Measurements from ENCODE around the gene SH3BP2.

Gene SH3BP2

GRCh38 chr4:2820216-2820982 lies 27.5 kb downstream of the SH3BP2 start:
- DNase-seq: no peak

GRCh38 chr4:2822461-2823300 lies 29.8 kb downstream of the SH3BP2 start:
- no peak for DNase-seq

- DNase-seq: no peak
Measured at GRCh38 chr4:2823301-2823670, 30.4 kb downstream of the SH3BP2 start.

- no peak for DNase-seq
Measured at GRCh38 chr4:2823671-2824328, 30.9 kb downstream of the SH3BP2 start.

- DNase-seq: no peak
Measured at GRCh38 chr4:2824329-2824835, 31.5 kb downstream of the SH3BP2 start.

GRCh38 chr4:2824836-2825381 lies 32.0 kb downstream of the SH3BP2 start:
- DNase-seq: no peak

GRCh38 chr4:2825740-2826139 lies 32.9 kb downstream of the SH3BP2 start:
- no peak for DNase-seq

GRCh38 chr4:2827071-2827873 lies 34.4 kb downstream of the SH3BP2 start:
- no peak for DNase-seq

GRCh38 chr4:2827874-2828751 lies 35.2 kb downstream of the SH3BP2 start:
- no peak for DNase-seq

GRCh38 chr4:2828758-2829181 lies 35.9 kb downstream of the SH3BP2 start:
- DNase-seq: no peak

GRCh38 chr4:2829321-2829932 lies 36.5 kb downstream of the SH3BP2 start:
- DNase-seq: no peak

- DNase-seq: no peak
Measured at GRCh38 chr4:2829933-2830451, 37.1 kb downstream of the SH3BP2 start.

- no peak for DNase-seq
Measured at GRCh38 chr4:2830632-2831610, 38.0 kb downstream of the SH3BP2 start.

- no peak for DNase-seq
Measured at GRCh38 chr4:2831611-2832308, 38.9 kb downstream of the SH3BP2 start.

- no peak for DNase-seq
Measured at GRCh38 chr4:2832309-2832980, 39.6 kb downstream of the SH3BP2 start.

GRCh38 chr4:2832981-2833670 lies 40.2 kb downstream of the SH3BP2 start:
- no peak for DNase-seq

GRCh38 chr4:2833671-2834000 lies 40.8 kb downstream of the SH3BP2 start:
- DNase-seq: no peak
